NOMO-1 treated with dmso at 0.1 percent for 144 hours (cell line): Measurements from ENCODE around the gene STAT5A.
"Not testable (repeated sequence)": the region's sequence is repeated elsewhere in the genome, so short reads cannot be mapped to it uniquely, and the experiment has no call there.

ENCODE experiments used
- DNase-seq: peaks from one replicate; lab custom pipeline; 2025; ENCODE audit not compliant: unreplicated experiment; lab: John Stamatoyannopoulos, UW

Gene STAT5A

GRCh38 chr17:42323268-42323773, 35.0 kb downstream of the STAT5A start:
- no peak for DNase-seq

DNA sequence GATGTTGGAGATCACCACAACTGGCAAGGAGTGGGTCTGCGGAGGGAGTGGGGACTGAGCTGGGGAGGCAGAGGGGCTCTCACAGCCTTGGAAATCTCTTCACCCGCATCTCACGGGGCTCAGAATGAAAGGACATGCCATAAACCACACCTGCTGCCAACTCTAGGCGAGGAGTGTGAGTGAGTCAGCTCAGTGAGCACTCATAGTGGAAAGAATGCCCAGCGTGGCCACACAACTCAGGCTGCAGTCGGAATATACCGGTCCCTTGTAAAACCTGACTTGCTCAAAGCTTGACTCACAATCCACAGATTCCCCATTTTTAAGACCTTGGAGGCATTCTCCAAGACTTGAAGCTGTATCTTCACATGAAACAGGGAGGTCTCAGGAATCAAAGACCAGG, 36.7 kb downstream of the STAT5A start:
- DNase-seq = no peak

GRCh38 chr17:42329025-42329976, 41.0 kb downstream of the STAT5A start:
- no peak for DNase-seq

- no peak for DNase-seq
These were observed 44.8 kb downstream of the STAT5A start for GRCh38 chr17:42333053-42333452.

- DNase-seq = no peak
These were observed 46.4 kb downstream of the STAT5A start for GRCh38 chr17:42334677-42335076.

- DNase-seq = no peak
These were observed 49.1 kb downstream of the STAT5A start for GRCh38 chr17:42337442-42337841.

DNA sequence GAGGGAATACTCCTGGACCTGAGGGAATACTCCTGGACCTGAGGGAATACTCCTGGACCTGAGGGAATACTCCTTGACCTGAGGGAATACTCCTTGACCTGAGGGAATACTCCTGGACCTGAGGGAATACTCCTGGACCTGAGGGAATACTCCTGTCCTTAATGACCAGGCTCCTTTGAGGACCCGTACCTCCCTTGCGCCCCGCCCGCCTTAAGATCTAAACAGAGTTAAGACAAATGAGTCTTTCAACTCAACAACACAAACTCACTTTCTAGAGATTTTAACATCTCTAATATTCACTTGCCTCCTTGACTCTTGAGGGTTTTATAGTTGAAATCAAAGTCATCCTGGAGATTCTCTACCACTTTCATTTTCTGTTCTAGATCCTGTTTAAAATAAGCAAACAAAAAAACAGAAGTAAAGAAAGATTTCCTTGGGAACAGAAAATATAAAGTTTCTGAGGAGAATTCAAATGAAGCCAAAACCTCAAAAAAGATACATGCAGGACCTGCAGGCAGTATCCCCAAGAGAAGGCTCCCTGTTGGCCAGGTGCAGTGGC, 50.2 kb downstream of the STAT5A start:
- no peak for DNase-seq

- no peak for DNase-seq
These were observed 50.9 kb downstream of the STAT5A start for GRCh38 chr17:42339221-42339620.

DNA sequence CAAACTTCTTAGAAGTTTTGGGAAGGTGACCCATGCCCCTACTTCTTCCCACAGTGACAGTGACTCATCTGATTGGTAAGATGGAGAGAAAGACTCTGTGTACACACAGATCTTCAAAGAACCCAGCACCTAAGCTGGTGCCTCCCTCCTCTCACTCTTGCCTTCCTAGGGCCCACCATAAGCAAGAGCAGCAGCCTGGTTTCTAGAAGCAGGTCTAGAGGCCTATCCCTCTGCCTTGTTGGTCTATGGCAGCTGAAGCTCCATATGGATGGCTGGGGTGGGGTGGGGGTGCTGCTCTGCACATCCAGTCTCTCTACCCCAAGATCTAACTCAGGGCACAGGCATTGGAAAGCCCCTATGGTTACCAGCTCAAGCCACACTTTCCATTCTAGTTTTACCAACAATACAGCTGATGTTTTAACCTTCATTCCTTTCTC, 52.4 kb downstream of the STAT5A start:
- no peak for DNase-seq

DNA sequence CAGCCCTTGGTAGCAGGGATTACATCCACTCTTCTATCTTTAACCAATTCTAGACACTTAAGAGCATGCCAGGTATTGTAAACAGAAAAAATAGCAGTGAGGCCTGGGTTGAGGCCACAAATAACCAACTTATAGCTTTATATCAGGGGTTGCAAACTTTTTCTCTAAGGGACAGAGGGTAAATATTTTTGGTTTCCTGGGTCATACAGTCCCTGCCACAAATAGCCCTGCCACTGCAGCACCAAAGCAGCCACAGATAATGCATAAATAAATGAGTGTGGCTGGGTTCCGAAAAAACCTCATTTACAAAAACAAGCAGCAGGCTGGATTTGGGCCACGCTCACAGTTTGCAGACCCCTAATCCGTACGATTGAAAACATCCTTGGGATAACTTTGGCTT, 53.3 kb downstream of the STAT5A start:
- no peak for DNase-seq

DNA sequence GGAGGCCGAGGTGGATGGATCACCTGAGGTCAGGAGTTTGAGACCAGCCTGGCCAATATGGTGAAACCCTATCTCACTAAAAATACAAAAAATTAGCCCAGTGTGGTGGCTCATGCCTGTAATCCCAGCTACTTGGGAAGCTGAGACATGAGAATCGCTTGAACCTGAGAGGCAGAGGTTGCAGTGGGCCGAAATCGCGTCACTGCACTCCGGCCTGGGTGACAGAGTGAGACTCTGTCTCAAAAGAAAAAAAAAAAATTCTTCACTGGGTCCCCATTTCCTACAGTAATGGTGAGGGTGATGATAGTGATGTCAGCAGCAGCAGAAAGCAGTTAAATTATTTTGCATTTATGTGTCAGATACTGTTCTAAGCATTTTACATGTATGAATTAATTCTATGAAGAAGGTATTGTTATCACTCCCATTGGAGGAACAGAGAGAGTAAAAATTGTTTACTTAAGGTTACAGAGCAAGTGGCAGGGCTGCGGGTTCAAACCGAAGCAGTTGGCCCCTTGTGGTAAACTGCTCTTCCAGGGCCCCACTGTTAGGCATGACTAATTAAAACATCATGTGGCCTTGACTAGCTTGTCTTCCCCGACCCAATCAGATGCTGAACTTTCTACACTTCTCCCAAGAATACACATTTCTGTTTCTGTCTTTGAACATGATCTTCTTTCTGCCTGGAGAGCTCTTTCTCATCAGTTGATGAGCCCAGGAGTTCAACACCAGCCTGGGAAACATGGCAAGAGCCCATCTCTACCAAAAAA, 54.1 kb downstream of the STAT5A start:
- peak; percentile 52 for DNase-seq

GRCh38 chr17:42345396-42346073, 57.2 kb downstream of the STAT5A start:
- no peak for DNase-seq

DNA sequence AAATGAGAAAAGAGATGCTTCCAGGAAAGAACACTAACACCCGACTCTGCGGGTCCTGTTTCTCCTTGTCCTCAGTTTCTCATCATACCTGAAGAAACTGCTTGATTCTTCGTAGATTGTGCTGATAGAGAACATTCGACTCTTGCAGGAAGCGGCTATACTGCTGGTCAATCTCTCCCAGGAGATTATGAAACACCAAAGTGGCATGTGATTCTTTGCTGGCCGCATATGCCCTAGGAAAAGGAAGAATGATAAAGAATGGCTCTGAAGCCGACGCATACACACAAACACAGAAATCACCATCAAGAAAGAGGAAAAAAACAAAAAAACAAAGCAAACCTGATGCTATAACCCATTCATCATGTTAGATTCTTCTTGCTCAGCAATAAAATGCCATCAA, 58.2 kb downstream of the STAT5A start:
- no peak for DNase-seq

- DNase-seq = no peak
These were observed 58.9 kb downstream of the STAT5A start for GRCh38 chr17:42347198-42347597.

GRCh38 chr17:42347606-42348005, 59.3 kb downstream of the STAT5A start:
- no peak for DNase-seq

- no peak for DNase-seq
These were observed 59.8 kb downstream of the STAT5A start for GRCh38 chr17:42348104-42348503.

- no peak for DNase-seq
These were observed 66.9 kb downstream of the STAT5A start for GRCh38 chr17:42354956-42355843.

DNA sequence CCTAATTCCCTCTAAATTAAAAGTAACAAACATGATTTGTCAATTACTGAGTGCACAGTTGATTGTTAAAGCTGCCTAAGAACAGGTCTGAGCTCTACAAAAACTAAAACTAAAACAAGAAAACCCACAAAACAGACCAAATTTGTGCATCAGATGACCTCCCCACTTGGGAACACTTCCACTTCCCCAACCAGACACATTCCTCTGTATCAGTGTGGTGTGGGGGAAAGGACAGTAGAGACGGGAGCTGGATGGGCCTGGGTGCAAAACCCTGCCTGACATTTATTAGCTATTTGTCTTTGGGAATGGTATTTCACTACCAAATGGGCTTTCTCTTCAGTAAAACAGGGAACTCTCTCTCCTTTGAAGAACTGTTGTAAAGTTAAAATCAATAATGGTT, 70.1 kb downstream of the STAT5A start:
- DNase-seq = no peak

DNA sequence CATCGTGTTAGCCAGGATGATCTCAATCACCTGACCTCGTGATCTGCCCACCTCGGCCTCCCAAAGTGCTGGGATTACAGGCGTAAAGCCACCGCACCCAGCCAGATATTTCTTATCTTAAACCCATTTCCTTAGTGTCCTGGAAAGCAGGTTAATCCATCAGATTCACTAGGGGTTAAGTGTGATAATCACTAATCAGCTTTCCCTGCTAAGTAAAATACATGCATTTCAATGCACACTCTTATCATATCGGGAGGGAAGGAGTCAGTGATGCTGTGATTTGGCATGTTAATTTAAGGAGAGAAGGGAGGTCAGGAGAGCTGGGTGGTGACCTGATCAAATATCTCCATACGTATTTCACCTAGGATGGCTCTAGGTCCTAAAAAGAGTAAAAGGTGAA, 70.8 kb downstream of the STAT5A start:
- no peak for DNase-seq

DNA sequence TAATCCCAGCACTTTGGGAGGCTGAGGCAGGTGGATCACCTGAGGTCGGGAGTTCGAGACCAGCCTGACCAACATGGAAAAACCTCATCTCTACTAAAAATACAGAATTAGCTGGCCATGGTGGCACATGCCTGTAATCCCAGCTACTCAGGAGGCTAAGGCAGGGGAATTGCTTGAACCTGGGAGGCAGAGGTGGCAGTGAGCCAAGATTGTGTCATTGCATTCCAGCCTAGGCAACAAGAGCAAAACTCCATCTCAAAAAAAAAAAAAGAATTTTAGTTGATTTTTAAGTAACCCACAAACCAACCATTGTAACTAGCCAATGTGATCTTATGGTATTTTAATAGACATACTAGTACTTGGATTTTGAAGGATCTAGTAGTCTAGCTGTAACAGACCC, 72.1 kb downstream of the STAT5A start:
- not testable (repeated sequence) for DNase-seq
